H1 (cell line): Measurements from ENCODE around the gene LHPP. TPM values are rescaled to one million over a fixed set of nuclear protein-coding genes. Genes with fewer than 3 reads are reported as not detected.

Source experiments
- BRCA1 ChIP-seq: IDR thresholded peaks from 2 replicates; pipeline ENCODE4 v1.6.1; 2012; ENCODE audit warnings: low read depth, low read length, improper control_type of control experiment
- CHD7 ChIP-seq: fragments of 300-600 bp; sonication (generic); IDR thresholded peaks from 2 replicates; pipeline ENCODE4 v1.7.1; 2012; ENCODE audit warnings: low read length, moderate library complexity, mild to moderate bottlenecking, inconsistent platforms; ENCODE audit not compliant: insufficient replicate concordance
- CTBP2 ChIP-seq: IDR thresholded peaks from 2 replicates; pipeline ENCODE4 v1.7.0; 2011; ENCODE audit warnings: borderline replicate concordance, mild to moderate bottlenecking, moderate library complexity, mixed read lengths, low read length; ENCODE audit not compliant: insufficient read depth, insufficient read length
- EZH2 ChIP-seq: fragments of 200-600 bp; sonication (generic); IDR thresholded peaks from 2 replicates; pipeline ENCODE4 v1.7.1; 2012; ENCODE audit warnings: low read depth, mild to moderate bottlenecking, moderate library complexity, low read length, inconsistent platforms; ENCODE audit not compliant: severe bottlenecking
- HDAC6 ChIP-seq: IDR thresholded peaks from one replicate; pipeline ENCODE4 v1.7.1; 2012; ENCODE audit warnings: low read depth, mild to moderate bottlenecking, inconsistent platforms, low read length, moderate library complexity
- KDM1A ChIP-seq: fragments of 200-600, 300-600 bp; sonication (generic); IDR thresholded peaks from 2 replicates; pipeline ENCODE4 v1.7.1; 2016; ENCODE audit warnings: mild to moderate bottlenecking, low read length, borderline replicate concordance
- MAFK ChIP-seq: IDR thresholded peaks from 2 replicates; pipeline ENCODE4 v1.6.1; 2012; ENCODE audit warnings: low read depth, mild to moderate bottlenecking, improper control_type of control experiment, low read length
- MAX ChIP-seq: IDR thresholded peaks from 2 replicates; pipeline ENCODE4 v1.6.1; 2012; ENCODE audit warnings: inconsistent platforms
- SIN3A ChIP-seq, 2 experiments: IDR thresholded peaks in 1 of 2; conservative IDR thresholded peaks in 1 of 2; 2 replicates each; pipeline ENCODE4 v1.6.1; 2011 to 2012; ENCODE audit warnings: low read length in 2 of 2, improper control_type of control experiment in 1 of 2, low read depth in 1 of 2, mild to moderate bottlenecking in 1 of 2
- SIRT6 ChIP-seq: IDR thresholded peaks from one replicate; pipeline ENCODE4 v1.7.1; 2012; ENCODE audit warnings: low read length, inconsistent platforms
- SUZ12 ChIP-seq: fragments of 200-600 bp; sonication (generic); IDR thresholded peaks from 2 replicates; pipeline ENCODE4 v1.6.1; 2012; ENCODE audit warnings: mild to moderate bottlenecking, inconsistent platforms, low read length, moderate library complexity, mixed read lengths
- YY1 ChIP-seq: IDR thresholded peaks from 2 replicates; pipeline ENCODE4 v1.6.1; 2011; ENCODE audit warnings: low read depth, mild to moderate bottlenecking, low read length
- polyA plus RNA-seq, 7 experiments: library from polyadenylated mRNA; depleted of rRNA in 3 of 7; stranded (reverse) in 5 of 7; unstranded in 2 of 7; fragments of >200 nt in 5 of 7; fragments of 200-250 nt in 2 of 7; gene quantifications; 1 replicate in 5 of 7; 2 replicates in 1 of 7; 4 replicates in 1 of 7; pipeline versions ENCODE4 v1.2.1 to v1.2.3, GENCODE V29; 2011 to 2013; ENCODE audit warnings: missing spikeins in 2 of 7, mixed read lengths in 2 of 7
- total RNA-seq: library from RNA; stranded (reverse); fragmentation: NEBNext Ultra II Directional; extraction: Animal tissue kit (Norgen Biotek cat#: 25700); gene quantifications from 2 replicates; pipeline ENCODE4 v1.2.1, GENCODE V29; 2021

Gene LHPP
- total and polyA plus RNA-seq, 2 of the 8 experiments (the other 6 are each of a cell fraction or from before 2014, with no cell fraction given): 26.0 to 45.0 TPM

- TF ChIP-seq CHD7: no peak
- TF ChIP-seq YY1: no peak
- TF ChIP-seq SIN3A (conservative IDR thresholded peaks at IDR 0.05 in 1 of 2, IDR thresholded peaks at IDR 0.05 in 1 of 2; ENCODE audit: low read depth in 1 of 2, low read length in 2 of 2): no peak
- no peak for TF ChIP-seq CTBP2
- TF ChIP-seq EZH2: no peak
- no peak for TF ChIP-seq KDM1A
- no peak for TF ChIP-seq HDAC6
- no peak for TF ChIP-seq MAFK
- no peak for TF ChIP-seq SUZ12
- TF ChIP-seq MAX: no peak
- TF ChIP-seq BRCA1: no peak
- TF ChIP-seq SIRT6: no peak
Observed at GRCh38 chr10:124640056-124640455, 178.4 kb downstream of the LHPP start (continued).
